Right kidney (tissue), 1 donor: ENCODE measurements around the gene C11orf54.
"Not testable (repeated sequence)": the region's sequence is repeated elsewhere in the genome, so short reads cannot be mapped to it uniquely, and the experiment has no call there.

Experiments
- DNase-seq: peaks from one replicate; pipeline ENCODE4 v3.0.0-alpha.2; 2016

Gene C11orf54

GRCh38 chr11:93761910-93762309 is 20.4 kb downstream of the C11orf54 start:
- no peak for DNase-seq

- no peak for DNase-seq
These were observed 24.1 kb downstream of the C11orf54 start for GRCh38 chr11:93765551-93765950.

GRCh38 chr11:93766504-93766903 is 25.0 kb downstream of the C11orf54 start:
- no peak for DNase-seq

GRCh38 chr11:93767018-93767417 is 25.5 kb downstream of the C11orf54 start:
- DNase-seq: no peak

- no peak for DNase-seq
These were observed 28.7 kb downstream of the C11orf54 start for GRCh38 chr11:93770160-93770559.

GRCh38 chr11:93772123-93772522 is 30.7 kb downstream of the C11orf54 start:
- no peak for DNase-seq

- DNase-seq: no peak
These were observed 31.6 kb downstream of the C11orf54 start for GRCh38 chr11:93773045-93773477.

- no peak for DNase-seq
These were observed 32.2 kb downstream of the C11orf54 start for GRCh38 chr11:93773601-93774200.

GRCh38 chr11:93774560-93774959 is 33.1 kb downstream of the C11orf54 start:
- DNase-seq: not testable (repeated sequence)

GRCh38 chr11:93775289-93775688 is 33.8 kb downstream of the C11orf54 start:
- no peak for DNase-seq

GRCh38 chr11:93783362-93783761 is 41.9 kb downstream of the C11orf54 start:
- DNase-seq: no peak

GRCh38 chr11:93783765-93784144 is 42.3 kb downstream of the C11orf54 start:
- DNase-seq: no peak

- peak; percentile 93 for DNase-seq
These were observed 42.9 kb downstream of the C11orf54 start, which contains the start of gene MED17 for GRCh38 chr11:93784145-93784934. Gene MED17 (plus strand): TSS chr11:93784282. CDS start chr11:93784514, 232 bp downstream.

GRCh38 chr11:93784935-93785360 is 43.5 kb downstream of the C11orf54 start:
- DNase-seq: no peak

- DNase-seq: no peak
These were observed 50.0 kb downstream of the C11orf54 start for GRCh38 chr11:93791493-93791892.

GRCh38 chr11:93796441-93797231 is 55.2 kb downstream of the C11orf54 start:
- no peak for DNase-seq

GRCh38 chr11:93801366-93801765 is 59.9 kb downstream of the C11orf54 start:
- no peak for DNase-seq

- no peak for DNase-seq
These were observed 63.4 kb downstream of the C11orf54 start for GRCh38 chr11:93804879-93805278.

- no peak for DNase-seq
These were observed 66.5 kb downstream of the C11orf54 start for GRCh38 chr11:93807980-93808379.

- DNase-seq: no peak
These were observed 72.5 kb downstream of the C11orf54 start for GRCh38 chr11:93813974-93814373.
